OCI-M2 (cell line): ENCODE data around the gene LYL1.

Source experiments
- DNase-seq: peaks from one replicate; lab custom pipeline; 2025; ENCODE audit not compliant: unreplicated experiment; lab: John Stamatoyannopoulos, UW

LYL1 gene

GRCh38 chr19:13093407-13094105 is 9.1 kb downstream of the LYL1 start:
- DNase-seq = no peak

- DNase-seq = no peak
Observed at GRCh38 chr19:13092606-13093235, 9.9 kb downstream of the LYL1 start.

- DNase-seq = no peak
Observed at GRCh38 chr19:13092158-13092543, 10.5 kb downstream of the LYL1 start.

GRCh38 chr19:13091400-13092157 is 11.1 kb downstream of the LYL1 start:
- no peak for DNase-seq

- DNase-seq = no peak
Observed at GRCh38 chr19:13090511-13091231, 12.0 kb downstream of the LYL1 start.

- no peak for DNase-seq
Observed at GRCh38 chr19:13089857-13090507, 12.7 kb downstream of the LYL1 start.

- no peak for DNase-seq
Observed at GRCh38 chr19:13089139-13089856, 13.4 kb downstream of the LYL1 start.

GRCh38 chr19:13087795-13088537 is 14.7 kb downstream of the LYL1 start:
- DNase-seq = no peak

GRCh38 chr19:13087295-13087694 is 15.4 kb downstream of the LYL1 start:
- DNase-seq = no peak

GRCh38 chr19:13086341-13086740 is 16.3 kb downstream of the LYL1 start:
- no peak for DNase-seq

- no peak for DNase-seq
Observed at GRCh38 chr19:13085666-13086065, 17.0 kb downstream of the LYL1 start.

GRCh38 chr19:13083627-13084026 is 19.0 kb downstream of the LYL1 start:
- DNase-seq = no peak

- DNase-seq = no peak
Observed at GRCh38 chr19:13083008-13083404, 19.7 kb downstream of the LYL1 start.

GRCh38 chr19:13082192-13083007 is 20.3 kb downstream of the LYL1 start:
- DNase-seq = no peak

GRCh38 chr19:13079542-13079986 is 23.1 kb downstream of the LYL1 start:
- no peak for DNase-seq

- no peak for DNase-seq
Observed at GRCh38 chr19:13078897-13079541, 23.6 kb downstream of the LYL1 start.

GRCh38 chr19:13078381-13078780 is 24.3 kb downstream of the LYL1 start:
- no peak for DNase-seq

GRCh38 chr19:13077240-13077639 is 25.4 kb downstream of the LYL1 start:
- DNase-seq = no peak
